HFFc6 (cell line): ENCODE results near the gene UBA5. TPM values are rescaled to one million over a fixed set of nuclear protein-coding genes. Genes with fewer than 3 reads are reported as not detected.
A peak's percentile ranks its signal among the peaks of the same experiment; 100 is the strongest.

Experiments
- DNase-seq: peaks from one replicate; pipeline ENCODE4 v3.0.0-alpha.2; 2018
- H3K27ac Mint-ChIP-seq: 2 replicates; pipeline ENCODE4 v1.8.0; 2020; ENCODE audit warnings: mild to moderate bottlenecking, mixed read lengths
- H3K27me3 Mint-ChIP-seq: 2 replicates; pipeline ENCODE4 v1.8.0; 2021; ENCODE audit warnings: mild to moderate bottlenecking, moderate library complexity, mixed read lengths; ENCODE audit not compliant: insufficient read depth
- H3K36me3 Mint-ChIP-seq: 2 replicates; pipeline ENCODE4 v1.8.0; 2021; ENCODE audit warnings: low read depth, mixed read lengths
- H3K4me1 Mint-ChIP-seq: 2 replicates; pipeline ENCODE4 v1.8.0; 2020; ENCODE audit warnings: low read depth, mixed read lengths
- H3K4me3 Mint-ChIP-seq: 2 replicates; pipeline ENCODE4 v1.8.0; 2020; ENCODE audit warnings: mild to moderate bottlenecking, moderate library complexity, mixed read lengths
- H3K9me3 Mint-ChIP-seq: 2 replicates; pipeline ENCODE4 v1.8.0; 2020; ENCODE audit warnings: mild to moderate bottlenecking, mixed read lengths
- total RNA-seq, 6 experiments: library from RNA; stranded (reverse); fragmentation: NEBNext Ultra II Directional; extraction: Animal tissue kit (Norgen Biotek cat#: 25700); gene quantifications; 2 replicates in 1 of 6; 3 replicates in 5 of 6; pipeline ENCODE4 v1.2.3, GENCODE V29; 2021
- TF ChIP-seq, protein P1 (sequence below): fragments of 200-600 bp; sonication (generic); IDR thresholded peaks from 2 replicates; pipeline ENCODE4 v1.5.0; 2021; ENCODE audit warnings: antibody characterized with exemption, mild to moderate bottlenecking

UBA5 gene
- total RNA-seq, 6 experiments from 2014 or later = 43.8 to 51.5 (median 48.0) TPM

DNA sequence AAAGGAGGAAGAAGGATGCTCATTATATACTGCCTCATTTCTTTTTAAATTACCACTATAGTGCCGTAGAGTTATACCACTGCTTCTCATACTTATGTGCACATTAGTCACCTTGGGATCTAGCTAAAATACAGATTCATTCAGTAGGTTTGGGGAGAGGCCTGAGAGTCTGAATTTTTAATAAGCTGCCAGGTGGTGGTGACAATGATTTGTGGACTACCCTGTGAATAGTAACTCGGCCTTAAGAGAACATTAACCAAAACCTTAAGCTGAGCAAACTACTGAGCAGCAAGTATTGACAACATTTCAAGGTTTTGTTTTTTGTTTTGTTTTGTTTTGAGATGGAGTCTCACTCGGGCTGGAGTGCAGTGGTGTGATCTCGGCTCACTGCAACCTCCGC, 19.8 kb downstream of the UBA5 start:
- Mint-ChIP-seq H3K36me3 (peaks cover 29% of the 10 kb centered on the region), H3K9me3 (no peaks in the 10 kb centered on the region), H3K27ac (no peak overlapping the region), H3K4me1 (0 out of 2 replicates have a peak, but pooled peaks cover 6% of the 10 kb centered on the region), H3K27me3 (no peaks in the 10 kb centered on the region), H3K4me3 (no peak overlapping the region)
- no peak for DNase-seq
- TF ChIP-seq, protein P1, sequence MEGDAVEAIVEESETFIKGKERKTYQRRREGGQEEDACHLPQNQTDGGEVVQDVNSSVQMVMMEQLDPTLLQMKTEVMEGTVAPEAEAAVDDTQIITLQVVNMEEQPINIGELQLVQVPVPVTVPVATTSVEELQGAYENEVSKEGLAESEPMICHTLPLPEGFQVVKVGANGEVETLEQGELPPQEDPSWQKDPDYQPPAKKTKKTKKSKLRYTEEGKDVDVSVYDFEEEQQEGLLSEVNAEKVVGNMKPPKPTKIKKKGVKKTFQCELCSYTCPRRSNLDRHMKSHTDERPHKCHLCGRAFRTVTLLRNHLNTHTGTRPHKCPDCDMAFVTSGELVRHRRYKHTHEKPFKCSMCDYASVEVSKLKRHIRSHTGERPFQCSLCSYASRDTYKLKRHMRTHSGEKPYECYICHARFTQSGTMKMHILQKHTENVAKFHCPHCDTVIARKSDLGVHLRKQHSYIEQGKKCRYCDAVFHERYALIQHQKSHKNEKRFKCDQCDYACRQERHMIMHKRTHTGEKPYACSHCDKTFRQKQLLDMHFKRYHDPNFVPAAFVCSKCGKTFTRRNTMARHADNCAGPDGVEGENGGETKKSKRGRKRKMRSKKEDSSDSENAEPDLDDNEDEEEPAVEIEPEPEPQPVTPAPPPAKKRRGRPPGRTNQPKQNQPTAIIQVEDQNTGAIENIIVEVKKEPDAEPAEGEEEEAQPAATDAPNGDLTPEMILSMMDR = no peak

DNA sequence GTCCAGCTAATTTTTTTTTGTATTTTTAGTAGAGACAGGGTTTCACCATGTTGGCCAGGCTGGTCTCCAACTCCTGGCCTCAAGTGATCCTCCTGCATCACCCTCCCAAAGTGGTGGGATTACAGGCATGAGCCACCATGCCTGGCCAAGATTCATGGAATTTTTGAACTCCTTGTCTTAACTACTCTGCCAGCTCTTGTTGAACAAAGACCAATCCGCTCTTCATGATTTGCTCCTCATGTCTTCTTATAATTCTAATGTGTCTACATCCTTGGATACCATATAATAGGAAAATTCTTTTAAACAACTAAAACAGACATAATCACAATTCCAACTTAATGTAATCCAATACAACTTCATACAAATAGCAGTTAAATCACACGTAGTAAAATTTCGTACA, 21.3 kb downstream of the UBA5 start:
- Mint-ChIP-seq H3K36me3 (peaks cover 26% of the 10 kb centered on the region), H3K9me3 (no peaks in the 10 kb centered on the region), H3K27me3 (no peaks in the 10 kb centered on the region), H3K4me3 (no peak overlapping the region), H3K4me1 (0 out of 2 replicates have a peak, but pooled peaks cover 6% of the 10 kb centered on the region), H3K27ac (no peak overlapping the region)
- TF ChIP-seq, protein P1 = no peak
- no peak for DNase-seq

DNA sequence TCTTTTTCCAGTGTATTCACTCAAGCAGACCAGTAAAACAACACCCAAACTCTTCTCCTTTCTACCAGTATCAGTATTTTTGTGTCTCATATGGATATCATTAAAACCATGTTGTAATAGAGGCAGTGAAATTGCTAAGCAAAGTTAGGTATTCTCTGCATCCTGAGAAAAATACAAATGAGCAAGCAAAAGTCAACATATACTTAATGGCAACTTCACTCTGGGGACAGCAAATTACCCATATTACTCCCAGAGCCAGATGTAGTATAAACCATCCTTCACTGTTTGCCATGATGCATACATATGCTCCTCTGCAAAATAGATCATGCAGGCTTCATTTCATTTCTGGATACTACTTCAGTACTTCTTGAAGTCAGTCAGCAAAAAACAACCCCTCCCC, 22.1 kb downstream of the UBA5 start:
- Mint-ChIP-seq H3K4me1 (0 out of 2 replicates have a peak, but pooled peaks cover 6% of the 10 kb centered on the region), H3K36me3 (peaks cover 30% of the 10 kb centered on the region), H3K9me3 (no peaks in the 10 kb centered on the region), H3K4me3 (no peak overlapping the region), H3K27me3 (no peaks in the 10 kb centered on the region), H3K27ac (peak overlapping the region; percentile 16)
- TF ChIP-seq, protein P1 = no peak
- no peak for DNase-seq

DNA sequence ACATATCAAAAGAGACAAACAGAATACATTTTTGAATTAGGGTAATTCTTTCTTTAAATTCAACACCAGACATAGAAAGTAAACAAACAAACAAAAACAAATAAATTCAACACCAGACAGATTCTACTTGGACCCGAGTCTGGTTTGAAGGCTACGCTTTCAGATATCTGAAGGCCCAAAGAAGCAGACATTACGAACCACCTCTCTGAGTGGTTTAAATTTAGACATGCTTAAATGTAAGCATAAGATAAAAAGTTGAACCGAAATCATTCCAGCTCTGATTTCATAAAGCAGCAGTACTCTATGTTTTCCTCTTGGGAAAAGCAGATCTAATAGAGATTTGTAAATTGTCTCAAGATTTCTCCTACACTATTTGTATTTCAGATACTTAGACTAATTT, 29.9 kb downstream of the UBA5 start:
- H3K4me3 Mint-ChIP-seq = no peak overlapping the region
- no peaks in the 10 kb centered on the region for H3K9me3 Mint-ChIP-seq
- peaks cover 4% of the 10 kb centered on the region for H3K4me1 Mint-ChIP-seq
- no peak for DNase-seq
- H3K27ac Mint-ChIP-seq = no peak overlapping the region
- no peaks in the 10 kb centered on the region for H3K27me3 Mint-ChIP-seq
- peaks cover 25% of the 10 kb centered on the region for H3K36me3 Mint-ChIP-seq
- TF ChIP-seq, protein P1 = no peak

- DNase-seq = no peak
- Mint-ChIP-seq H3K27me3 (no peaks in the 10 kb centered on the region), H3K9me3 (no peaks in the 10 kb centered on the region), H3K27ac (peak overlapping the region; percentile 44; the same call in 1 of the 2 replicates), H3K36me3 (peaks cover 22% of the 10 kb centered on the region), H3K4me3 (no peak overlapping the region), H3K4me1 (peaks cover 10% of the 10 kb centered on the region)
- TF ChIP-seq, protein P1 = no peak
Observed at GRCh38 chr3:132694991-132695390, 34.9 kb downstream of the UBA5 start.

GRCh38 chr3:132695422-132695821, 35.3 kb downstream of the UBA5 start:
- H3K36me3 Mint-ChIP-seq = peaks cover 21% of the 10 kb centered on the region
- DNase-seq = no peak

More at GRCh38 chr3:132695422-132695821, 35.3 kb downstream of the UBA5 start:
- TF ChIP-seq, protein P1 = no peak
- peak overlapping the region; percentile 44 for H3K27ac Mint-ChIP-seq
- peaks cover 10% of the 10 kb centered on the region for H3K4me1 Mint-ChIP-seq
- H3K4me3 Mint-ChIP-seq = no peak overlapping the region
- H3K27me3 Mint-ChIP-seq = no peaks in the 10 kb centered on the region
- H3K9me3 Mint-ChIP-seq = no peaks in the 10 kb centered on the region
